GM18519 (cell line): Measurements from ENCODE around the gene RHEB.

Experiments used
- ATAC-seq: cut with Tn5 transposase; IDR thresholded peaks from one replicate; pipeline ENCODE4 v1.9.1; 2021; ENCODE audit warnings: mild to moderate bottlenecking, moderate library complexity; ENCODE audit not compliant: unreplicated experiment, low FRiP score

The RHEB gene

DNA sequence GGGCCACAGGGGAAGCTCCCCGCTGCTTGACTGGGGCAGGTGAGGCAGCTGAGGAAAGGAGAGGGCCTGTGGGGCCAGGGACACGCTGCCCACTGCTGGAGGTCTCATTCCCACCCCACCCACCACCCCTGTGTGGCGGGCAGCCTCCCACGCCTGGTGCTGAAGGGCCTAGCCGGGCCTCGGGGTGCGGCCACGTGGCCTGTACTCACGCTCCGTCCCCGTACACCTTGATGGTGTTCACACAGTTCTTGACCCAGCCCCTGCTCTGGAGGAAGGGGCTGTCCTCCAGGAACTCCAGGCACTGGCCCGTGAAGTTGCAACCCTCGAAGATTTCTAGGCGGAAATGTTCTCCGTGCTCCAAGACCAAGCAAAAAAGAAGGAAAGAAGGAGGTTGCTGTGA lies 83.7 kb downstream of the RHEB start:
- ATAC-seq, result no peak

DNA sequence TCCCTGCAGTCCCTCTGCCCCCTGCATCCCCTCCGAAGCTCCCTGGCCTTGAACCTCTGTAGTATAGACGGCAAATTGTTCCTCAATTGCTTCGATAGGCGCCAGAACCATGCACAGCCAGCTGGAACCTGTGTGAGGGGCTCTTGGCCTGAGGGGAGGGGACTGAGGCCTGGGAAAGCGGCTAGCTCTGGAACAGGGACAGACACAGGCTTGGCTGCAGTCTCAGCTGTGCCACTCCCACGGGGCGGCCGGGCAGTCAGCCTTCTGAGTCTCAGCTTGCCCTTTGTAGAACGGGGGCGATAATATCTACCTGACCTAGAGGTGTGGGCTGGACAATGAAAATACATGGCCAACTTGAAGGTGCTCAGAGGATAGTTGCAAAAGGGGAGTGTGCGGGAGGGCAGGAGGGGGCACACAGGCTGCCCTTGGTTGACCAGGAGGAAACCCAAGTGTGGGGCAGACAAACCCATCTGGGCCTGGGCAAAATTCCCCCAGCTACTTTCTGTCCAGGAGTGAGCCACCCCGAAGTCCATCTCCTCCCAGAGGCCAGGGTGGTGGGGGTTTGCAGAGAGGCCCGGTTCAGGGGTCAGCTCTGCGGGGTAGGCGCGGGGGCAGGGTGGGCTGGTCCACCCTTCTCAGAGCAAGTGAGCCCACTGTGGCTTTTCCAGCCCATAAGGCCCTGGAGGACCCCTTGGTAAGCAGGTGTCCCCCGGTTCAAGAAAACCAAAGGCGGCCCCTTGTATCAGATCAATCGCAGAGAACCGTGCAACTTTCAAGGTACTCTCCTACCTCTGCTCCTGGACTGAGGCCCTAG lies 84.4 kb downstream of the RHEB start:
- ATAC-seq, result no peak

DNA sequence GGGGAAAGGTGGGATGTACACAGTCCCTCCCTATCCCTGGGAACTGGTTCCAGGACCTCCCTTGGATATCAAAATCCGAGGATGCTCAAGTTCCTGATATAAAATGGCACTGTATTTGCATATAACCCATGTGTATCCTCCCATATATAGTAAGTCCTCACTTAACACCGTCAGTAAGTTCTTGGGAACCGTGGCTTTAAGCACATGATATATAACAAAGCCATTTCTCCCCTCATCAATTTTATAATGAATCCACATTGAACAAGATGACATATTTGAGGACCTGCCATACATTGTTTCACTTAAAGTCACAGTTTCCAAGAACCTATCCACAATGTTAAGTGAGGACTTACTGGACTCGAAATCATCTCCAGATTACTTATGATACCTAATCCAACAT lies 85.1 kb downstream of the RHEB start:
- no peak for ATAC-seq

DNA sequence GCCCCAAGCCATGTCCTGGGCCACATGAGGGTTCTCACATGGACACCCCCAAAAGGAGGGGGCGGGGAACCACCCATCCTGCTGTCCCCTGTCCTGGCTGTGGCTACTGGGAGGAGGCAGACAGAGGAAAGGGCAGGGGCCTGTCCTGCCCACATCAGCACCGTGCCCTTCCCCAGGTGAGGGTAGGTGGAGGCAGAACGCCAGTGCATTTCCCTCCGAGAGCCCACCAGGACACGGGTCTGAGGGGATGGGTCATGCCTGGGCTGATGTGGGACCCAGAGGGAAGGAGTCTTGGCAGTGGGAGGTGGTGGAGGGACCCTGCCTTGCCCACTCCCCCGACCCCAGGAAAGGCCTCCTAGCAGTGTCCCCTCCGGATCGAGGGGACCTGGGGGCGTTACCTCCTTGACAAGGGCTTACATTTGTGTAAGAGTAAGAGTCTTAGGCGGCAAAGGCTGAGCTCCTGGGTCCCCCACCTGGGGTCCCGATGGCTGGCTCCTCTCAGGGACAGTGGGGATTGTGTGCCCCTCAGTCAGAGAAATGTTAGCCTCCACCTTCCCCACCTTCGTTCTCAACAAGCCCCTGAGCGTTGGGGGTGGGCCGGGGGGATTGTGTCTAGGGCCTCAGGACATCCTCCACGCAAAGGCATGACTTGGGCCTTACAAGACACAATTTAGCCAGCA lies 85.8 kb downstream of the RHEB start:
- no peak for ATAC-seq

DNA sequence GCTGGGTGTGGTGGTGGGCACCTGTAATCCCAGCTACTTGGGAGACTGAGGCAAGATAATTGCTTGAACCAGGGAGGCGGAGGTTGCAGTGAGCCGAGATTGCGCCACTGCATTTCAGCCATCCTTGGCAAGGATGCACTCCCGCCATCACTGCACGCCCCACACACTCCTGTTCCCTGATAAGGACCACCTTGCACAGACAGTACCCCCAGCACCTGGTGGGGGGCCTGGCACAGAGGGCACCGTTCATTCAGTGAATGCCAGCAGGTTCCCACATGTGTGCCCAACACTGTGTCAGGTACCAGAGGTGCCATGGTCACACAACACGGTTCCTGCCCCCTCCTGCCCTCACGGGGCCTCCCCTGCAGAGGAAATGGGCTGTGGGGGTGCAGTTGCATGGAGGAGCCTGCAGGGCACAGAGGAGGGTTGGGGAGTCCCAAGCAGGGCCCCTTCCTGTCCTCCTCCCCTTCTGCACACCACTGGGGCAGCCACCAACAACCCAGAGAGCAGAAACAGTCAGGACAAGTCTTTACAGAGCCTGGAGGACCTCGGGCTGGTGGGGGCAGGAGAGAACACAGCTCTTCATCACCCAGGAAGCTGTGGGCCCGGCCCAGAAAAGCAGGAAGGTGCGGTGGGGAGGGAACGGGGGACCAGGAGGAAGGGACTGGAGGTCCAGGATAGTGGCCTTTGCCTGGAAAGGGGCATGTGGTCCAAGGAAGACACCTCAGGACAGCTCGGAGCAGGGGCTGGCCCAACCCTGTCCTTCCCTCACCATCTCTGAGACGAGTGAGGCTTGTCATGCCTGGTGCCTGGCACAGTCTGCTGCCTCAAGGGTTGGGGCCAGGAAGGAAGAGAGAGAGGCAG lies 86.8 kb downstream of the RHEB start:
- no peak for ATAC-seq

DNA sequence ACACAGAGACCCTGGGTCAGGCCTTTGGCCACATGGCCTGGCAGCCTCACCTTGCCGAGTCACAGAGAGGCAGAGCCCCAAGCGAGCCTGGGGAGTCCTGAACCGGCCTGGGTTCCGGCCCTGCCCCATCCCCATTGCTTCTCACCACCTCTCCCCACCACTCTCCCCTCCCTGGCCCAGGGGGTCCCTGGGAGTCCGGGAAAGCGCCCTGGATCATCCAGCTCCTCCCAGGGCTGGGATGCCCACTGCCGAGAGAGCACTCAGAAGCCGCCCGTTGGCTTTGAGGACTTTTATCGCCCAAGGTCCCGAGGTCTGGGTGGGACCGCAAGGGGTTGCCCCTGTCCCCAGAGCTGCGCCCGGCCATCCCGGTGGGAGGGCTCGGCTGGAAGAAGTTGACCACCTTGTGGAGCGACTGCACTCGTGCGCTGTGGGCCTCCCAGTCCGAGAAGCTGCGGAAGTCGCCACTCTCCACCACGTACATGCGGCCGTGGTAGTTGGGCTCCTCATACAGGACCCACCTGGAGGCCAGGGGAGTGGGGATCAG lies 87.9 kb downstream of the RHEB start:
- no peak for ATAC-seq

DNA sequence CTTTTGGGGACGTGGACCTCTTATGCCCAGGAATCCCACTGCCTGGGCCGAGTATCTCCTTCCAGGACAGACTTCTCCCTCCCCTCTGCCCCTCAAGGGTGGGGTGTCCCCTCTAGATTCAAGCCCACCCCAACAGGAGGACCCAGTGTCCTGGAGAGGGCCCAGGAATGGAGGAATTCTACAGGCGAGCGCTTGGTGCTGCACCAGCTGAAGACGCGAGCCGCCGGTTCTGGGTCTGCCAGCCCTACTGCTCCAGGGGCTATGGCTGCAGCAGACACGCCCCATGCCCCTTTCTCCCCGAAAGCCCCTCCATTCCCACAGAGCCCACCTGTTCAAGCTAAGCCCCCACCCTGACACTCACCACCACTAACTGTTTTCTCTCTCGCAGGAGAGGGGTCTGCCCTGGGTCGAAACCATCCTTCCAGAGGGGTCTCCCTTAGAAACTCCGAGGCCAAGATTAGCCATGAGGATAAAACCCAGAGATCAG lies 88.4 kb downstream of the RHEB start:
- ATAC-seq, result no peak

DNA sequence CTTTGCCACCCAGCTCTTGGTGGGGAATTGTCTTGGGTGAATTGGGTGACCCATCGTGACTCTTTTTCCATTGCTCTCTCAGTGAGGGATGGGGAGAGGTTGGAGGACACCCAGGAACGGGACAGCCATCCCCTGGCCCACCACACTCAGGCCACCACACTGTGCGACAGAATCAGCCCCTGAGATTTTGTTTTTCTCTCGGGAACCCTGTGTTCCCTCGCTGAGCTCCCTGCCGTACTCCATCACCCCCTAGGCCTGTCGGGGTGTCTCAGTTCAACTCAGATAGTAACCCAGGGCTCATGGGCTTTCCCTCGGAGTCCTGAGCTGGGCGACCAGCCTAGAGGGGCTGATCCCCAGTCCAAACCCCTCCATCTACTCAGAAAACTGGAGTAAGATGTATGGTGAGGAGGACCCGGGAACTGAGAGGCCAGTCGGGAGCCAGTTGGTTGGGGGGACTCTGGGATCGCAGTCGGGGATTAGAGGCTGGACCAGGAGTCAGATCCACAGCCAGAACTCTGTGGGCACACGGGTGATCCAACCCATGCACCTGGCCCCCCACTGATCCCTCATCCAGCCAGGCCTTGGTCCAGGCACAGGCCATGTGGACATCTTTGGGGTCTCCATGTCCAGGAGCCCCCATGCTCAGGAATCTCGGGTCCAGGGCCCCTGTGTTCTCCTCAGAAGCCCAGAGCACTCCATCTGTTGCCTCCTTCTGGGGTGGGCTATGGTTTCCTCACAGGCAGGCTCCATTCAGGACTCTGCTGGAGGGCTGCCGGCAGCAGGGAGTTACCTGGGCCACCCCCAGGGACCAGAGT lies 89.1 kb downstream of the RHEB start:
- ATAC-seq, result no peak

DNA sequence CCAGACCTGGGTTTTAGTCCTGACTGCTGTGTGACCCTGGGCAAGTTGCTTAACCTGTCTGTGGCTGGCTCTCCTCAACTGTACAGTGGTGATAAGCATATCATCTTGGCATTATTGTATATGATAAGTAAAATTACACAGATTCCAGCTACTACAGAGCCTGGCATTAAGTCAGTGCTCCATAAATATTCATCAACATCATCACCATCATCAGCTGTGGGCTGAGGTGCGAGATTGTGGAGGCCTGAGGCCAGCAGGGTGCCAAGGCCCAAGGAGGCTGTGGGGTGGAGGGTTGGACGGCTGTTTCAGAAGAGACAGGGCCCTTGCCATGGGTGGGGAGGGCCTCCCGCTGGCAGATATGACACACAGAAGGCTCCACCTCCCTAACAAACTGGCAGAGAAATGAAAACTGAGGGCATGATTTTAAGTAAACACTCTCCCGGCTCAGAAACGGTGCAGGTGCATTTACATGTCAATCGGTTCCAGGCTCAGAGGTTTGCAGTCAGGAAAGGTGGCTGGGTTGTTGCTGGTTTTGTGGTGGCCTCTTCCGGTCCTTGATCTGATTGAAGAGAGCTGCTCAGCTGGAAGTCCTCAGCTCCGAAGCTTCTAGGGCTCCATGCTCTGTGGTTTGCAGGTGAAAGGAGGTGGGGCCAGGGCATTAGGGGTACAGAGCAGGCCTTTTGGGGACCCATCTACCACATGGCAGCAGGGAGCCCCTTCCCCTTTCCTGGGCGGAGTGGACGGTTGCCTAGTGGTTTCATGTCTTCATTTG lies 89.9 kb downstream of the RHEB start:
- no peak for ATAC-seq

DNA sequence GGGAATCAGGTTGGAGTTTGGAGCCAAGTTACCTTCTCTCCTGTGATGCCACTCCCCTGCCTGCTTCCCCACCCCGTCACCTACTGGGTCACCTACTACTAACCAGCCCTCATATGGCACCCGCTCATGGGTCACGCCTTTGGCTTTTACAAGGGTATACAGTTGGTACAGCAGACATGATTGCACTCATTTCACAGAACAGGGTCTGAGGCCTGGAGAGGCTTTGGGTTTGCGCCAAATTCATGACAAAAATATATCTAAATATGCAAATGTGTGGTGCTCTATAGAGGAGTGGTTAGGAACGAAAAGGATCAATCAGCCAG lies 90.5 kb downstream of the RHEB start:
- ATAC-seq, result no peak

DNA sequence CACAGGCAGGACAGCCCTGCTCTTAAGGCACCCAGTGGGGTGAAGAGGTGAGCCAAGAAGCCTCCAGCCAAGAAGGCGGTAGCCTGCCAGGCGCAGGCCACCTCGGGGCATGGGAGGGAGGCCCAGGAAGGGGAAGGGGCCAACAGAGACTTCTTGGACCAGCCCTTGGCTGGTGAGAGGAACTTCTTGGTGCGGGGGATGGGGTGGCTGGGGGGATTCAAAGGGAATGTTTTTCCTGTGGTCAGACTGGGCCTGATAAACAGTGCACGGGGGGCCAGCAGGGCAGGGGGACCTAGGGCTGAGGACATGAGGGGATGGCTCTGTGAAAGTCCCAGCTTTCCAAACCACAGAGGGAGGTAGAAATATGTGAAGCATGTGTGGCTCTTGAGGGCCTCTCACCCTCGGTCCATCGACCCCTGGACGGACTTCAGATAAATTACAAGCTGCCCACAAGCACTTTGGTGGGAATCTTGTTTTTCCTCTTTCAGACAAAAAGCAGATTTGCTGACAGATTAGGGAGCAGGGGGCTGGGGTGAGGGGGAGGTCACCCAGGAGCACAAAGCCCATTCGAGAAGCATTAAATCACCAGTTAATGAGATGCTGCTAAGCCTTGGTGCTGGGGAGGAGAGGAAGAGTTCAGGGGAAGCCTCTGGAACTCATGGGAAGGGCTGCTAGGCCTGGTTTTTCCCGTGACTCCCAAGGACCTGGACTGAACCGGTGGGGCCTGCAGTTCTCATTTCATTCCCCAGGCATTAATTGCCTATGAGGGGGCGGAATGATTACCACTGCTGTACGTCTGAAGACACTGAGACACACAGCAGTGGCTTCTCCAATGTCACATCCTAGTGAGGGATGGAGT lies 91.1 kb downstream of the RHEB start:
- no peak for ATAC-seq

DNA sequence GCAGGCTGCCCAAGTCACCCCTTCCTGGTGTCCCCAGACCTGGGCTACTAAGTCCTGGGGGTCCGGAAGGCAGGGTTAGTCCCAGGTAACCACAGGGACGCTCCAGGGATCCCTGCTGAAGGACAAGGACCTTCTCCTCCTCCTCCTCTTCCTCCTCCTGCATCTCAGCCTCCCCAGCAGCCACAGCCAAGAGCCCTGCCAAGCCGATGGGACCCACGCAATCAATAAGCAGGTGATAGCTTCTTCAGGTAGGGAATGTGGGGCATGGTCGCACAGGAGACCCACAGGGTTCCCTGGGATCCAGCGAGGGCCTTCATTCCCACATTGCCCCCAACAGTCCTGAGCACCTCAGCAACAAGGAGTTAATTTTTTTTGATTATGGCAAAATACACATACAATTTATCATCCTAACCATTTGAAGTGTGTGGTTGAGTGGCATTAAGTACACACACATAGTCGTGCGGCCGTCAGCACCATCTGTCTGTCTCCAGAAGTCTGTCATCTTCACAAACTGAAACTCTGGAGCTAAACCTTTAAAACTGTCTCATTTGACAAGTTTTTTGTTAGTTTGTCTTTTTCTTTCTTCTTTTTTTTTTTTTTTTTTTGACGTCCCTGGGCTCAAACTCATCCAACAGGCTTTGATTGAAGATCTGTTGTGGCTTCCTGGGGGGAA lies 91.9 kb downstream of the RHEB start:
- no peak for ATAC-seq

DNA sequence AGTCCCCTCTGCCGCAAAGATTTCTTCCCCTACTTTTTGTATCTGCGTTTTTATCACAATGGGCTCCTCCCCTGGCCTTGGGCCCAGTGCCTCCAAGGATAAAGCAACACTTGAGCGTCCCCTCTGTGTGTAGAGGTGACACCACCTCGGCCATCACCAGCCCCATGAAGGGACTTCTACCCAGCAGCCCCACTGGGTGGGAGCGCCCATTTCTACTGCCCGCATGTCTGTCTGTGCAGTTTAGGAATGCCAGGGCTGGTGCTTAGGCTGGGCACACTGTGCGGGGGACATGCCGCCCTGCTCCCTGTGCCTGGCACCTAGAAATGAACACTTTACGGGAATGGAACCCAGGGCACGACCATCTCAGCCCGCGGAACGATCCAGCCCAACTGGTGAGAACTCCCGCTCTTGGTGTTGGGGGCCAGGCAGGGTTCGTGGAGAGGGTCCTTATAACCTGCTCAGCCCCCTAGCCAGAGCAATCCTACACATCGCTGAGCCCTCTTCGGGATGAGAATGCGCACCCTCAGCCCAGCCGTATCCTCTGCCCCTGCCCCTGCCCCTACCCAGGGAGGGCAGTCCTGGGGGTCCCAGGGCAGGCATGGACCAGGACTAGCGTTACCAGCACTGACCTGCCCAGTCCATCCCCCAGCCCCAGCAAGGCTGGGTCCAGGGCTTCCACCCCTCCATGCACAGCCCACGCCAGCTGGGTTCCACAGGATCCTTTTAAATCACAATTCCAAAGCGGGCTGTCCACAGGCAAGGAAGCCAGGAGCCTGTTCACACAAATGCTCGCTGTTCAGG lies 92.6 kb downstream of the RHEB start:
- ATAC-seq, result no peak

DNA sequence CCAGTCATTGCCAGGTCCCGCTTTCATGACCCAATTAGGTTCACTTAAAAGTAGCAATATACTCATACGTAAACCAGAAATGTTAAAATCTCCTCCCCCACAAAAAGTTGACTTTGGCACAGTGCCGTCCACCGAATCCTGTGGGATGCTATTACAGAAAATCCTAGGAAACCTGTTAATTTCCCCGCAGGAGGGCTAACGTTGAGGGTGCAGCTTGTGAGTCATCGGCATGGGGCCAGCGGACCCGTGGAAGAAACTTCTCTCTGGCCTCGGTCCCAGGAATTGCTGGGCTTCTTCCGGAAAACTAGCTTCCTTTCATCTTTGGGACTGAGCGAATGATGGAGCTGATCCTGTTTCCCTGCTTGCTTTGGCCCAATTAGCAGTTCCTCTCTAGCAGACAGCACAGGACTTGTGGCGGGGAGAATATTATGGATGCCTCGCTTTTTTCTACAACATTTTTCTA lies 93.2 kb downstream of the RHEB start:
- no peak for ATAC-seq

DNA sequence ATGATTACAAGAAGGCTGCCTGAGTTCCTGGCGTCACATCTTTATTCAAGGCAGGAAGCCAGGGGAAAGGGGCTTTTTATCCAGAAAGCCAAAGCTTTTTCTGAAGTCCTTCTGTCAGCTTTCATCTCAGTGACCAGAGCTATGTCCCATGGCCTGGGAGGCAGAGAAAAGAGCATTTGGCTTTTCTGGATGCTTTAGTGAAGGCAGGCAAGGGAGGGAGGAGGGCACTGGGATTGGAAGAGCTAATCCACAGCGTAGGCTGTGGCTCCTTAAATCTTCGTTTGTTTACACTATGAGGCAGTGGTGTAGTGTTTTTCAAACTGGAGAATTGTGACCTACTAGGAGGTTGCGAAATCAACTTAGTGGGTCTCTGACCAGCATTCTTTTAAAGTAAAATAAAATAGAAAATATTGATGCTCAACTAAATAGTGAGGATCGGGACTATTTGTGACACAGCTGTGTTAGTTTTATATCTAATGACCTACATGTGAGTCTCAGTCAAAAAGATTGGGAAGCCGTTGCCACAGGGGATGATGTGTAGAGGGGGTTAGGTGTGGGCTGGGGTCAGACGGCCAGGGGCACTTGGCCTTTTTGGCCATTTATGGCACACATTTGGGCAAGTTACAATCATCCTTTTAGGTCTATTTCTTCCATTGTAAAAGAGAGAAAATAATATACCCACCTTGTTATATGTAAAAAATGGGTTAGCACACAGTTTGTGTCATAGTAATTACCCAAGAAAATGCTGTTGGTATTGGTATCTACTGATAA lies 93.8 kb downstream of the RHEB start:
- ATAC-seq, result no peak

DNA sequence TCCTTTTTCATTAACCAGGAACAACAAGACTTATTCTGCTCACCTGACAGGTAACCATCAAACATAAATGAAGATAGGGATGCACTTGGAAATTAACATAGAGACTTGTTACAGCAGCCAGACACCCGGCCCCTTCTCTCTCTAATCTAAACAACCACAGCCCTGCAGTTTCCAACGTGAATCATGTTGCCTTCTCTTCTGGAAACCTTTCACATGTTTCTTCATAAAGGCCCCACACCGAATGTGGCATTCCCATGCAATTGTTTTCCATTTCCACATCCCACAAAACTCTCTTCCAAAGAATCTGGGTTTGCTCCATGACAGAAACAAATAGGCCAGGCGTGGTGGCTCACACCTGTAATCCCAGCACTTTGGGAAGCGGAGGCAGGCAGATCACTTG lies 94.9 kb downstream of the RHEB start:
- ATAC-seq, result no peak
